Nephron (organoid): Measurements from ENCODE around the gene NFATC2IP.

Experiments used
- H3K27ac Mint-ChIP-seq, 3 experiments: 2 replicates each; pipeline ENCODE4 v1.8.0; 2020; ENCODE audit warnings: mixed read lengths in 3 of 3, mild to moderate bottlenecking in 2 of 3, moderate library complexity in 1 of 3
- H3K27me3 Mint-ChIP-seq: 2 replicates; pipeline ENCODE4 v1.8.0; 2021; ENCODE audit warnings: low read depth, mild to moderate bottlenecking, moderate library complexity, mixed read lengths
- H3K36me3 Mint-ChIP-seq: 2 replicates; pipeline ENCODE4 v1.8.0; 2020; ENCODE audit warnings: low read depth, mixed read lengths
- H3K4me1 Mint-ChIP-seq: 2 replicates; pipeline ENCODE4 v1.8.0; 2020; ENCODE audit warnings: mixed read lengths
- H3K4me3 Mint-ChIP-seq, 3 experiments: 2 replicates each; pipeline ENCODE4 v1.8.0; 2020; ENCODE audit warnings: mild to moderate bottlenecking in 3 of 3, mixed read lengths in 3 of 3, moderate library complexity in 2 of 3
- H3K9me3 Mint-ChIP-seq: 2 replicates; pipeline ENCODE4 v1.8.0; 2020; ENCODE audit warnings: mixed read lengths
- TF ChIP-seq, protein P1 (sequence below), 3 experiments: fragments of 200-600 bp; sonication (generic); IDR thresholded peaks; one replicate each; pipeline ENCODE4 v1.5.0; 2021; ENCODE audit warnings: antibody characterized with exemption in 3 of 3; ENCODE audit not compliant: unreplicated experiment in 3 of 3

NFATC2IP gene

DNA sequence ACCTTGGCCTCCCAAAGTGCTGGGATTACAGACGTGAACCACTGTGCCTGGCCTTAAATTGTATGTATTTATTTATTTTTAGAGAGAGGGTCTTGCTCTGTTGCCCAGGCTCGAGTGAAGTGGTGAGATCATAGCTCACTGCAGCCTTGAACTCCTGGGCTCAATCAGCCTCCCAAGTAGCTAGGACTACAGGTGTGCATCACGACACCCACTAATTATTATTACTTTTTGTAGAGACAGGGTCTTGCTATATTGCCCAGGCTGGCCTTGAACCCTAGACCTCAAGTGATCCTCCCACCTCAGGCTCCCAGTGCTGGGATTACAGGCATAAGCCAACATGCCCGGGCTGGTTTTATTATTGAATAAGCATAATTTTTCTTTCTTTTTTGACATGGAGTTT, 4.1 kb upstream of the NFATC2IP start:
- Mint-ChIP-seq H3K27ac (no peak overlapping the region), H3K27me3 (peaks cover 12% of the 10 kb centered on the region), H3K4me3 (no peak overlapping the region), H3K4me1 (peaks cover 21% of the 10 kb centered on the region), H3K36me3 (no peaks in the 10 kb centered on the region), H3K9me3 (no peaks in the 10 kb centered on the region)
- TF ChIP-seq, protein P1, sequence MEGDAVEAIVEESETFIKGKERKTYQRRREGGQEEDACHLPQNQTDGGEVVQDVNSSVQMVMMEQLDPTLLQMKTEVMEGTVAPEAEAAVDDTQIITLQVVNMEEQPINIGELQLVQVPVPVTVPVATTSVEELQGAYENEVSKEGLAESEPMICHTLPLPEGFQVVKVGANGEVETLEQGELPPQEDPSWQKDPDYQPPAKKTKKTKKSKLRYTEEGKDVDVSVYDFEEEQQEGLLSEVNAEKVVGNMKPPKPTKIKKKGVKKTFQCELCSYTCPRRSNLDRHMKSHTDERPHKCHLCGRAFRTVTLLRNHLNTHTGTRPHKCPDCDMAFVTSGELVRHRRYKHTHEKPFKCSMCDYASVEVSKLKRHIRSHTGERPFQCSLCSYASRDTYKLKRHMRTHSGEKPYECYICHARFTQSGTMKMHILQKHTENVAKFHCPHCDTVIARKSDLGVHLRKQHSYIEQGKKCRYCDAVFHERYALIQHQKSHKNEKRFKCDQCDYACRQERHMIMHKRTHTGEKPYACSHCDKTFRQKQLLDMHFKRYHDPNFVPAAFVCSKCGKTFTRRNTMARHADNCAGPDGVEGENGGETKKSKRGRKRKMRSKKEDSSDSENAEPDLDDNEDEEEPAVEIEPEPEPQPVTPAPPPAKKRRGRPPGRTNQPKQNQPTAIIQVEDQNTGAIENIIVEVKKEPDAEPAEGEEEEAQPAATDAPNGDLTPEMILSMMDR (IDR thresholded peaks at IDR 0.05; ENCODE audit: unreplicated experiment in 3 of 3) = no peak

GRCh38 chr16:28951410-28951943, 740 bp downstream of the NFATC2IP start:
- Mint-ChIP-seq H3K27ac (peak overlapping the region in 2 of 3 experiments; percentile 31 to 43), H3K4me1 (peaks cover 11% of the 10 kb centered on the region), H3K36me3 (peaks cover 26% of the 10 kb centered on the region), H3K9me3 (no peaks in the 10 kb centered on the region), H3K4me3 (peak overlapping the region; percentile 89 to 92 (median 90)), H3K27me3 (peaks cover 7% of the 10 kb centered on the region)
- TF ChIP-seq, protein P1 (IDR thresholded peaks at IDR 0.05; ENCODE audit: unreplicated experiment in 3 of 3) = no peak

DNA sequence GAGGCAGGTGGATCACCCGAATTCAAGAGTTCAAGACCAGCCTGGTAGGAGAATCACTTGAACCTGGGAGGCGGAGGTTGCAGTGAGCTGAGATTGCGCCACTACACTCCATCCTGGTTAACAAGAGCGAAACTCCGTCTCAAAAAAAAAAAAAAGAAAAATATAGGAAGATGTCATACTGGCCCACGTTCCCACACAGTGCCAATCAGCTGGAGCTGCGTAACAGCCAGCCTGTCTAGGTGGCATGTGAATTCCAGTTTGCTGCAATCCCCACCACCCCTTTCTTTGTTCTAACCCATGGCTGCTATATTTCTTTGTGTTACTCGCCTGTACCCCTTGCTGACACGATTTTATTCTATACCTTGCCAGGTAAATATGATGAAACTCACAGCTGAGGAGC, 7.5 kb downstream of the NFATC2IP start:
- peaks cover 63% of the 10 kb centered on the region for H3K36me3 Mint-ChIP-seq
- TF ChIP-seq, protein P1 (IDR thresholded peaks at IDR 0.05; ENCODE audit: unreplicated experiment in 3 of 3) = no peak
- no peaks in the 10 kb centered on the region for H3K9me3 Mint-ChIP-seq
- H3K4me1 Mint-ChIP-seq = no peaks in the 10 kb centered on the region
- no peak overlapping the region for H3K27ac Mint-ChIP-seq
- H3K27me3 Mint-ChIP-seq = no peaks in the 10 kb centered on the region
- no peak overlapping the region for H3K4me3 Mint-ChIP-seq

DNA sequence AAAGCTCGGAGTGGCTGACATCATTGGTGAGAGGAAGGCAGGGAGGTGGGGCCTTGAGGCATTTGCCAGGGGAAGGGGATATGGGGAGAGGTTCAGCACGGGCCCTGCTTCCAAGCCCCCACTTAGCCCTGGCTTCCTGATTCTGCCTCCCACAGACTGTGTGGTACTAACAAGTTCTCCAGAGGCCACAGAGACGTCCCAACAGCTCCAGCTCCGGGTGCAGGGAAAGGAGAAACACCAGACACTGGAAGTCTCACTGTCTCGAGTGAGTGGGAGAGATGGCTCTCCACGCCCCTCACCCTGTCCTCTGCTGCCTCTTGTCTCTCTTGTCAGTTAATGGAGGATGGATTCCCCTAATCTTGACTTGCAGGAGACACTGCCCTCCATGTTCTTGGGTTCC, 8.1 kb downstream of the NFATC2IP start:
- TF ChIP-seq, protein P1 (IDR thresholded peaks at IDR 0.05; ENCODE audit: unreplicated experiment in 3 of 3) = no peak
- no peaks in the 10 kb centered on the region for H3K4me1 Mint-ChIP-seq
- H3K36me3 Mint-ChIP-seq = peaks cover 63% of the 10 kb centered on the region
- no peaks in the 10 kb centered on the region for H3K27me3 Mint-ChIP-seq
- H3K9me3 Mint-ChIP-seq = no peaks in the 10 kb centered on the region
- H3K27ac Mint-ChIP-seq = no peak overlapping the region
- H3K4me3 Mint-ChIP-seq = no peak overlapping the region

DNA sequence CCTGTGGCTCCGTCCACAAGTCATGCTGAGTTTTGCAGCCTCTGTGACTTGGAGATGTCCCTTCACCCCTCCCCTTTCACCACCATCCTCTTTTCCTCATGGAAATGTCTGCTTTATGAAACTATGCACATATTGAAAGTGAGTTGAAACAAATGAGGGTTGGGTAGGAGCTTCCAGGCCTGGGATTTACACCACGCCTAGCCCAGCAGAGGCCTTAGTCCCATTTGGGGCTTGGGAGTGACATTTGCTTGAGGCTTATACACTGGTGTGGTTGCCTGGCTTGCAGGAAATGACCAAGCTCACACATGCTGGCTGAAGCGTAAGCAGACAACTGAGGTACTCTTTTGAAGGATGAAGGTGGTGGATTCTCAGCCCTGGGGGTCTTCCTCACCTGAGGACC, 13.3 kb downstream of the NFATC2IP start:
- Mint-ChIP-seq H3K9me3 (no peaks in the 10 kb centered on the region), H3K4me1 (no peaks in the 10 kb centered on the region), H3K27ac (no peak overlapping the region), H3K36me3 (peaks cover 46% of the 10 kb centered on the region), H3K4me3 (no peak overlapping the region), H3K27me3 (no peaks in the 10 kb centered on the region)
- TF ChIP-seq, protein P1 (IDR thresholded peaks at IDR 0.05; ENCODE audit: unreplicated experiment in 3 of 3) = no peak

GRCh38 chr16:28964496-28964895, 13.8 kb downstream of the NFATC2IP start:
- H3K36me3 Mint-ChIP-seq = peaks cover 43% of the 10 kb centered on the region
- no peak overlapping the region for H3K4me3 Mint-ChIP-seq
- H3K9me3 Mint-ChIP-seq = no peaks in the 10 kb centered on the region
- H3K27me3 Mint-ChIP-seq = no peaks in the 10 kb centered on the region
- H3K27ac Mint-ChIP-seq = no peak overlapping the region
- no peaks in the 10 kb centered on the region for H3K4me1 Mint-ChIP-seq
- TF ChIP-seq, protein P1 (IDR thresholded peaks at IDR 0.05; ENCODE audit: unreplicated experiment in 3 of 3) = no peak
